GM18868 (cell line): ENCODE measurements around the gene FNTB.

Source experiments
- ATAC-seq: cut with Tn5 transposase; IDR thresholded peaks from one replicate; pipeline ENCODE4 v1.9.1; 2021; ENCODE audit warnings: mild to moderate bottlenecking, moderate library complexity; ENCODE audit not compliant: unreplicated experiment

FNTB gene

GRCh38 chr14:65110525-65110924, 123.8 kb downstream of the FNTB start:
- ATAC-seq, result no peak
